HepG2 (cell line): ENCODE measurements around the gene MYO16. TPM values are rescaled to one million over a fixed set of nuclear protein-coding genes. Genes with fewer than 3 reads are reported as not detected.

Experiments used
- ATAC-seq: fragments of 200-7000 bp; cut with Tn5 transposase; 3 replicates; pipeline ENCODE4 v1.9.1; 2020; ENCODE audit warnings: mild to moderate bottlenecking, moderate library complexity
- BruUV-seq: library from RNA; stranded (reverse); fragments of 400-500 nt; replicated peaks from 2 replicates; lab custom pipeline; 2021; lab: Mats Ljungman, UMichigan
- CTCF ChIA-PET: fragments of 300-600 bp; formaldehyde crosslinking; extraction: SDS; loops from one replicate; lab custom pipeline; 2021; ENCODE audit warnings: low total read pairs, inconsistent platforms, low intra/inter-chr PET ratio; lab: Yijun Ruan, JAX
- POLR2A ChIA-PET: fragments of 350-600 bp; sonication (Branson Sonifier 250); formaldehyde crosslinking; loops from one replicate; lab custom pipeline; 2020; ENCODE audit warnings: antibody characterized with exemption, inconsistent platforms; lab: Yijun Ruan, JAX
- DNase-seq: peaks from one replicate; pipeline ENCODE4 v3.0.0-alpha.2; 2015; ENCODE audit warnings: low spot score
- FAIRE-seq: peaks from 3 replicates; lab custom pipeline; 2011; peaks lifted over from hg19 to GRCh38; lab: Jason Lieb, UNC
- H2AFZ ChIP-seq: one replicate; pipeline ENCODE4 v1.6.1; 2011; ENCODE audit warnings: low read length, inconsistent platforms
- H3K27ac ChIP-seq: fragments of 300-600 bp; 3 replicates; pipeline ENCODE4 v1.8.0; 2011; ENCODE audit warnings: mixed run types, mild to moderate bottlenecking, mixed read lengths, low read length, inconsistent platforms; ENCODE audit not compliant: insufficient read depth; ENCODE audit errors: extremely low read length
- H3K27me3 ChIP-seq, 2 experiments: fragments of 200-600 bp in 1 of 2; 2 replicates in 1 of 2; 3 replicates in 1 of 2; pipeline versions ENCODE4 v1.6.0 to v1.8.0; 2011; ENCODE audit warnings: low read length in 2 of 2, mild to moderate bottlenecking in 2 of 2, moderate library complexity in 2 of 2, inconsistent platforms in 1 of 2; ENCODE audit not compliant: insufficient read depth in 2 of 2, control insufficient read depth in 1 of 2
- H3K36me3 ChIP-seq, 2 experiments: fragments of 200-600 bp in 1 of 2; replicated peaks in 1 of 2; 2 replicates in 1 of 2; 3 replicates in 1 of 2; pipeline versions ENCODE4 v1.5.1 to v1.8.0; 2011; ENCODE audit warnings: low read length in 2 of 2, inconsistent platforms in 1 of 2; ENCODE audit not compliant: insufficient read depth in 2 of 2, control insufficient read depth in 1 of 2
- H3K4me1 ChIP-seq: 2 replicates; pipeline ENCODE4 v1.5.1; 2012; ENCODE audit warnings: low read length, inconsistent platforms; ENCODE audit not compliant: insufficient read depth
- H3K4me2 ChIP-seq: 2 replicates; pipeline ENCODE4 v1.6.0; 2011; ENCODE audit warnings: low read depth, low read length, inconsistent platforms
- H3K4me3 ChIP-seq, 3 experiments: fragments of 200-600 bp in 1 of 3; sonication (generic), shearing (Covaris generic) in 1 of 3; replicated peaks in 1 of 3; 2 replicates each; pipeline ENCODE4 v1.5.1; 2011 to 2016; ENCODE audit warnings: low read length in 3 of 3, inconsistent platforms in 2 of 3, low read depth in 2 of 3, mild to moderate bottlenecking in 2 of 3, control low read depth in 1 of 3, mixed read lengths in 1 of 3; ENCODE audit not compliant: insufficient read depth in 1 of 3
- H3K79me2 ChIP-seq: one replicate; pipeline ENCODE4 v1.6.1; 2011; ENCODE audit warnings: low read length, inconsistent platforms; ENCODE audit not compliant: insufficient read depth
- H3K9ac ChIP-seq: 2 replicates; pipeline ENCODE4 v1.6.0; 2011; ENCODE audit warnings: mild to moderate bottlenecking, low read depth, low read length, inconsistent platforms; ENCODE audit not compliant: insufficient read depth
- H3K9me3 ChIP-seq: 2 replicates; pipeline ENCODE4 v1.5.1; 2012; ENCODE audit warnings: mild to moderate bottlenecking, low read length
- H4K20me1 ChIP-seq: 2 replicates; pipeline ENCODE4 v1.6.0; 2011; ENCODE audit warnings: inconsistent platforms, mild to moderate bottlenecking, low read length, moderate library complexity; ENCODE audit not compliant: insufficient read depth
- DMAP1 ChIP-seq: IDR thresholded peaks from 2 replicates; pipeline ENCODE4 v1.6.1; 2016
- EP300 ChIP-seq, 3 experiments: sonication (generic) in 1 of 3; formaldehyde crosslinking in 1 of 3; IDR thresholded peaks; 2 replicates each; pipeline versions ENCODE4 v1.5.1 to v1.6.1; 2011 to 2020; ENCODE audit warnings: low read depth in 2 of 3, low read length in 2 of 3, borderline replicate concordance in 1 of 3, improper control_type of control experiment in 1 of 3, mild to moderate bottlenecking in 1 of 3, missing genetic modification reagents in 1 of 3, moderate library complexity in 1 of 3
- HDAC1 ChIP-seq: sonication (generic); formaldehyde crosslinking; IDR thresholded peaks from 2 replicates; pipeline ENCODE4 v1.5.1; 2020; ENCODE audit warnings: mild to moderate bottlenecking, missing genetic modification reagents
- MIER2 ChIP-seq: IDR thresholded peaks from 2 replicates; pipeline ENCODE4 v1.6.1; 2016; ENCODE audit warnings: missing biosample characterization, missing genetic modification reagents
- PRMT3 ChIP-seq: sonication (generic); formaldehyde crosslinking; IDR thresholded peaks from 2 replicates; pipeline ENCODE4 v1.8.1; 2022; ENCODE audit warnings: low read depth, mild to moderate bottlenecking, moderate library complexity, missing genetic modification reagents, borderline replicate concordance
- THAP11 ChIP-seq: IDR thresholded peaks from 2 replicates; pipeline ENCODE4 v1.6.1; 2016; ENCODE audit warnings: missing biosample characterization, missing genetic modification reagents
- U2AF2 ChIP-seq: fragments of 200-400 bp; formaldehyde crosslinking; IDR thresholded peaks from 2 replicates; pipeline ENCODE4 v1.6.1; 2017; ENCODE audit warnings: low read depth, mild to moderate bottlenecking, low read length
- ZFP82 ChIP-seq: sonication (generic); formaldehyde crosslinking; IDR thresholded peaks from 2 replicates; pipeline ENCODE4 v1.5.1; 2020; ENCODE audit warnings: mild to moderate bottlenecking, missing genetic modification reagents, borderline replicate concordance
- ZNF331 ChIP-seq: sonication (generic); formaldehyde crosslinking; IDR thresholded peaks from 2 replicates; pipeline ENCODE4 v1.4.0; 2020; ENCODE audit warnings: missing genetic modification reagents
- ZNF7 ChIP-seq: IDR thresholded peaks from 2 replicates; pipeline ENCODE4 v1.6.1; 2016; ENCODE audit warnings: missing biosample characterization, missing genetic modification reagents
- ZNF850 ChIP-seq: sonication (generic); formaldehyde crosslinking; conservative IDR thresholded peaks from 2 replicates; pipeline ENCODE4 v1.9.0; 2021; ENCODE audit warnings: mild to moderate bottlenecking, missing genetic modification reagents
- WGBS: methylation state at CpG from one replicate; pipeline ENCODE4 v1.1.6; 2017; ENCODE audit warnings: low lambda C conversion rate; 5-methylcytosine and 5-hydroxymethylcytosine counted together
- in situ Hi-C: cut with HindIII; loops from 2 replicates; pipeline ENCODE4 v1.10.0; 2017; ENCODE audit warnings: low pct_unique_long_range_greater_than_20kb; ENCODE audit not compliant: extremely low pct_ligation_motif_present
- intact Hi-C: fragments of 100-400 bp; cut with micrococcal nuclease; formaldehyde crosslinking; loops from one replicate; pipeline ENCODE4 v1.10.0; 2022; ENCODE audit not compliant: unreplicated experiment
- polyA plus RNA-seq, 8 experiments: library from polyadenylated mRNA; depleted of rRNA in 3 of 8; stranded (reverse) in 7 of 8; unstranded in 1 of 8; fragments of >200 nt; fragmentation: Illumina TruSeq in 4 of 8; extraction: Trizol in 4 of 8; gene quantifications; 2 replicates each; pipeline versions ENCODE4 v1.2.1 to v1.2.3, GENCODE V29; 2011 to 2016; ENCODE audit warnings: low read depth in 4 of 8, missing spikeins in 1 of 8, mixed read lengths in 1 of 8; ENCODE audit not compliant: insufficient read depth in 1 of 8
- total RNA-seq, 5 experiments: library from RNA; depleted of rRNA; stranded (reverse); fragments of >200 nt; fragmentation: Illumina TruSeq; extraction: Trizol; gene quantifications; 2 replicates each; pipeline ENCODE4 v1.2.3, GENCODE V29; 2016; ENCODE audit warnings: low read depth in 1 of 5
- TF ChIP-seq, protein P1 (sequence below): IDR thresholded peaks from 2 replicates; pipeline ENCODE4 v1.4.0; 2020; ENCODE audit warnings: mild to moderate bottlenecking, missing genetic modification reagents
- TF ChIP-seq, protein P2 (sequence below): sonication (generic); formaldehyde crosslinking; IDR thresholded peaks from 2 replicates; pipeline ENCODE4 v1.4.0; 2020; ENCODE audit warnings: mild to moderate bottlenecking, missing genetic modification reagents

Gene MYO16
- total and polyA plus RNA-seq, 2 of the 13 experiments (the other 11 are each of a cell fraction or from before 2014, with no cell fraction given): not detected

GRCh38 chr13:108860418-108860817, 231.0 kb downstream of the MYO16 start:
- H3K4me1 ChIP-seq: no peaks in the 10 kb centered on the region
- H3K9me3 ChIP-seq: peaks cover 13% of the 10 kb centered on the region
- H3K79me2 ChIP-seq: no peaks in the 10 kb centered on the region
- in situ Hi-C loops: no loop called here
- H3K4me2 ChIP-seq: no peak overlapping the region
- ChIA-PET CTCF (no interaction called here), POLR2A (no interaction called here)
- WGBS: 0% methylated on average over 3 of the region's 3 CpGs
- no peak overlapping the region for H3K27ac ChIP-seq
- DNase-seq (no peak), FAIRE-seq (no peak), ATAC-seq (no peak)
- no peak for TF ChIP-seq ZFP82
- TF ChIP-seq ZNF850: no peak
- H3K36me3 ChIP-seq: no peaks in the 10 kb centered on the region
- H4K20me1 ChIP-seq: no peaks in the 10 kb centered on the region
- H3K4me3 ChIP-seq: no peak overlapping the region
- H3K9ac ChIP-seq: no peak overlapping the region
- no TSS peak for BruUV-seq
- H3K27me3 ChIP-seq: no peaks in the 10 kb centered on the region
- intact Hi-C loops: no loop called here
- H2AFZ ChIP-seq: no peak overlapping the region

DNA sequence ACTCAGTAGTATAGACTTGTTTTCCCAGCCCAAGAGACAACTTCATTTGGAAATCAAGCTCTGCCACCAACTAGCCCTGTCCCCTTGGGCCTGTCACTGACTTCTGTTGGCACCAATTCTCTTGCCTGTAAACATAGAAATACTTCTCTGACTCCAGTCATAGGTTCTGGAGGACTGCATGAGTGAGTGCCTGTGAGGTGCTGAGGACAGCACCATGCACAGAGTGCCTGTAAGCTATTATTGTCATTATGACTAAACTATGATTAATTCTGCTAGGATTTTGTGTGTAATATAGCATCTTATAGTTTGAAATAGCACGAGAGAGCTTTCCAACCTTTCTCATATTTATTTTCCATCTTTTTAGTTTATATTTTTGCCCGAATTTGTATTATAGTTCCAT, 247.9 kb downstream of the MYO16 start:
- Histone ChIP-seq H3K36me3 (no peaks in the 10 kb centered on the region), H3K9me3 (no peaks in the 10 kb centered on the region), H4K20me1 (no peaks in the 10 kb centered on the region), H3K27me3 (no peaks in the 10 kb centered on the region), H3K4me3 (no peak overlapping the region), H3K9ac (no peak overlapping the region), H2AFZ (no peak overlapping the region), H3K79me2 (no peaks in the 10 kb centered on the region), H3K4me2 (no peak overlapping the region), H3K4me1 (no peaks in the 10 kb centered on the region), H3K27ac (no peak overlapping the region)
- 0% methylated on average over 2 of the region's 2 CpGs for WGBS
- intact Hi-C loops (no loop called here), in situ Hi-C loops (no loop called here)
- ATAC-seq: no peak
- ChIA-PET POLR2A (no interaction called here), CTCF (no interaction called here)
- no TSS peak for BruUV-seq
- DNase-seq: no peak
- FAIRE-seq: no peak
- TF ChIP-seq ZNF7 (CRISPR knock-in tag) (no peak), DMAP1 (CRISPR knock-in tag) (no peak), ZNF331 (CRISPR knock-in tag) (no peak), U2AF2 (no peak), MIER2 (CRISPR knock-in tag) (no peak), EP300 (IDR thresholded peaks at IDR 0.05; ENCODE audit: low read depth in 2 of 2, low read length in 2 of 2) (no peak), EP300 (CRISPR knock-in tag; IDR thresholded peaks at IDR 0.05; ENCODE audit: borderline replicate concordance) (no peak), THAP11 (CRISPR knock-in tag) (no peak), PRMT3 (CRISPR knock-in tag) (no peak), HDAC1 (CRISPR knock-in tag) (no peak)
- TF ChIP-seq, protein P1, sequence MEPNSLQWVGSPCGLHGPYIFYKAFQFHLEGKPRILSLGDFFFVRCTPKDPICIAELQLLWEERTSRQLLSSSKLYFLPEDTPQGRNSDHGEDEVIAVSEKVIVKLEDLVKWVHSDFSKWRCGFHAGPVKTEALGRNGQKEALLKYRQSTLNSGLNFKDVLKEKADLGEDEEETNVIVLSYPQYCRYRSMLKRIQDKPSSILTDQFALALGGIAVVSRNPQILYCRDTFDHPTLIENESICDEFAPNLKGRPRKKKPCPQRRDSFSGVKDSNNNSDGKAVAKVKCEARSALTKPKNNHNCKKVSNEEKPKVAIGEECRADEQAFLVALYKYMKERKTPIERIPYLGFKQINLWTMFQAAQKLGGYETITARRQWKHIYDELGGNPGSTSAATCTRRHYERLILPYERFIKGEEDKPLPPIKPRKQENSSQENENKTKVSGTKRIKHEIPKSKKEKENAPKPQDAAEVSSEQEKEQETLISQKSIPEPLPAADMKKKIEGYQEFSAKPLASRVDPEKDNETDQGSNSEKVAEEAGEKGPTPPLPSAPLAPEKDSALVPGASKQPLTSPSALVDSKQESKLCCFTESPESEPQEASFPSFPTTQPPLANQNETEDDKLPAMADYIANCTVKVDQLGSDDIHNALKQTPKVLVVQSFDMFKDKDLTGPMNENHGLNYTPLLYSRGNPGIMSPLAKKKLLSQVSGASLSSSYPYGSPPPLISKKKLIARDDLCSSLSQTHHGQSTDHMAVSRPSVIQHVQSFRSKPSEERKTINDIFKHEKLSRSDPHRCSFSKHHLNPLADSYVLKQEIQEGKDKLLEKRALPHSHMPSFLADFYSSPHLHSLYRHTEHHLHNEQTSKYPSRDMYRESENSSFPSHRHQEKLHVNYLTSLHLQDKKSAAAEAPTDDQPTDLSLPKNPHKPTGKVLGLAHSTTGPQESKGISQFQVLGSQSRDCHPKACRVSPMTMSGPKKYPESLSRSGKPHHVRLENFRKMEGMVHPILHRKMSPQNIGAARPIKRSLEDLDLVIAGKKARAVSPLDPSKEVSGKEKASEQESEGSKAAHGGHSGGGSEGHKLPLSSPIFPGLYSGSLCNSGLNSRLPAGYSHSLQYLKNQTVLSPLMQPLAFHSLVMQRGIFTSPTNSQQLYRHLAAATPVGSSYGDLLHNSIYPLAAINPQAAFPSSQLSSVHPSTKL (CRISPR knock-in tag): no peak
- TF ChIP-seq, protein P2, sequence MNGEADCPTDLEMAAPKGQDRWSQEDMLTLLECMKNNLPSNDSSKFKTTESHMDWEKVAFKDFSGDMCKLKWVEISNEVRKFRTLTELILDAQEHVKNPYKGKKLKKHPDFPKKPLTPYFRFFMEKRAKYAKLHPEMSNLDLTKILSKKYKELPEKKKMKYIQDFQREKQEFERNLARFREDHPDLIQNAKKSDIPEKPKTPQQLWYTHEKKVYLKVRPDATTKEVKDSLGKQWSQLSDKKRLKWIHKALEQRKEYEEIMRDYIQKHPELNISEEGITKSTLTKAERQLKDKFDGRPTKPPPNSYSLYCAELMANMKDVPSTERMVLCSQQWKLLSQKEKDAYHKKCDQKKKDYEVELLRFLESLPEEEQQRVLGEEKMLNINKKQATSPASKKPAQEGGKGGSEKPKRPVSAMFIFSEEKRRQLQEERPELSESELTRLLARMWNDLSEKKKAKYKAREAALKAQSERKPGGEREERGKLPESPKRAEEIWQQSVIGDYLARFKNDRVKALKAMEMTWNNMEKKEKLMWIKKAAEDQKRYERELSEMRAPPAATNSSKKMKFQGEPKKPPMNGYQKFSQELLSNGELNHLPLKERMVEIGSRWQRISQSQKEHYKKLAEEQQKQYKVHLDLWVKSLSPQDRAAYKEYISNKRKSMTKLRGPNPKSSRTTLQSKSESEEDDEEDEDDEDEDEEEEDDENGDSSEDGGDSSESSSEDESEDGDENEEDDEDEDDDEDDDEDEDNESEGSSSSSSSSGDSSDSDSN (CRISPR knock-in tag): no peak
